Hair follicular keratinocyte (primary cell): ENCODE data around the gene NAPG. TPM values are rescaled to one million over a fixed set of nuclear protein-coding genes. Genes with fewer than 3 reads are reported as not detected.

Experiments used
- total RNA-seq: library from RNA; depleted of rRNA; stranded (reverse); fragments of >200 nt; gene quantifications from 2 replicates; pipeline ENCODE4 v1.2.3, GENCODE V29; 2015

The NAPG gene
- total RNA-seq, result 30.0 and 31.3 TPM in 2 replicates

DNA sequence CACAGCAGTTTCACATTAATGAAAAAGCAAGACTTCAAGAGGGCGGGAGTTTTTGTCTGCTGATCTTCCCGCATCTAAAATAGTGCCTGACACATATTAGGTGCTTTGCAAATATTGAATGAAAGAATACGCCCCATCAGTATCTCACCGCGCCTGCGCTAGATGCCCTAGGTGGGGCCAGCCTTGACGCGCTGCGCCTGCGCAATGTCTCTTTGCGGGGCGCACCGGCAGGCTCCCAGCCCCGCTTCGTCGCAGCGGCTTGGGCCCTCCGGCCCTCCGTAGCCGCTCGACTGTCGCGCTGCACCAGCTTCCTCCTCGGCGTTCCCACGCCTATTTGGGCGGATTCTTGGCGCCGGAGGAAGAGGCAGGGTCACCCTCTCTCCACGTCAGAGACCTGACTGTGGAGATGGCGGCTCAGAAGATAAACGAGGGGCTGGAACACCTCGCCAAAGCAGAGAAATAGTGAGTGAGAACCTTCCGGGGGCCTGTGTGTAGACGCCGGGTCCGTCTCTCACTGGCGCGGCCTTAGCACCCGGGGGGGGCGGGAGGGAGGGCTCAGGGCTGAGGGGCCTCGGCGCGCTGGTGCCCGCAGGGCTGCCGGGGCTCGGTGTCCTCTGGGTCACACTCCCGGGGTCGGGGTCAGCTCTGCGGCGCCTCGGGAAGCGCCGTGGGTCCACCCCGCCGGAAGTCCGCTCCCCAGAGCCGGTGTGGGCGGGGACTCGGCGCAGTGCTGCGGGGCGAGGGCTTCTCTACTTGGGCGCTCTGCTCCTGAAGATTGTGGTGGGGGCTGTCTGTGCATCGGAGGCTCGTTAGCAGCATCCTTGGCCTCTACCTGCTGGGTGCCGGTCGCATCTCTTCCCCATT, at the start of gene NAPG:
NAPG (plus strand) TSS at position 331 of the 864 bp plus-strand sequence; CDS start at position 407, 76 bp downstream.

Other genes starting within 250 kb of the NAPG start
- gene APCDD1, start 71.4 kb upstream of the NAPG start, total RNA-seq, result 1.6 and 4.6 TPM in 2 replicates